ENCODE results near the gene TRIP10.

GRCh38 chr19:6767357-6768235 is 28.1 kb downstream of the TRIP10 start, which contains the start of gene SH2D3A:
- TF ChIP-seq CTCF (IDR thresholded peaks at IDR 0.05) (no peak), EP300 (IDR thresholded peaks at IDR 0.05) (no peak), POLR2AphosphoS5 (IDR thresholded peaks at IDR 0.05) (no peak)

Measured in gastroesophageal sphincter (tissue), 3 donors.